Fibroblast of villous mesenchyme (primary cell): ENCODE data around the gene DDI1. TPM values are rescaled to one million over a fixed set of nuclear protein-coding genes. Genes with fewer than 3 reads are reported as not detected.

Experiments used
- DNase-seq: peaks from one replicate; pipeline ENCODE4 v3.0.0-alpha.2; 2010; ENCODE audit warnings: low read depth
- H3K4me3 ChIP-seq: 2 replicates; pipeline ENCODE4 v1.5.1; 2011; ENCODE audit warnings: low read depth, mild to moderate bottlenecking, low read length
- CTCF ChIP-seq: IDR thresholded peaks from 2 replicates; pipeline ENCODE4 v1.5.1; 2012; ENCODE audit warnings: low read depth, mild to moderate bottlenecking, low read length; ENCODE audit not compliant: insufficient read depth
- total RNA-seq: library from RNA; depleted of rRNA; stranded (reverse); fragments of >200 nt; gene quantifications from 2 replicates; pipeline ENCODE4 v1.2.3, GENCODE V29; 2012

Gene DDI1
- total RNA-seq, 1 donor: under 0.01 TPM

GRCh38 chr11:104075091-104075490, 38.7 kb downstream of the DDI1 start:
- no peak overlapping the region for H3K4me3 ChIP-seq
- DNase-seq: no peak
- no peak for TF ChIP-seq CTCF

DNA sequence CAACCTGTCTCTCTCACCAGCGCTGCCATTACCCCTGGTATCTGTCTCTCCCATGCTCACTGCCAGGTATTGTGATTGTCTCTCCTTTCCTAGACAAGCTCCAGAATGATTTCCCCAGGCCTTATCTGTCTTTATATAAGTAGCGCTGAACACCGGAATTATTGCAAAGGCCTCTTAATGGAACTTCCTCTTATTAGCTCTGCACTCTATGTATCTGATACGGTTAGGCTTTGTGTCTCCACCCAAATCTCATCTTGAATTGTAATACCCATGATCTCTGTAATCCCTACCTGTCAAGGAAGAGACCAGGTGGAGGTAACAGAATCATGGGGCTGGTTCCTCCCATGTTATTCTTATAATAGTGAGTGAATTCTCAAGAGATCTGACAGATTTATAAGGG, 39.3 kb downstream of the DDI1 start:
- DNase-seq: no peak
- no peak for TF ChIP-seq CTCF

DNA sequence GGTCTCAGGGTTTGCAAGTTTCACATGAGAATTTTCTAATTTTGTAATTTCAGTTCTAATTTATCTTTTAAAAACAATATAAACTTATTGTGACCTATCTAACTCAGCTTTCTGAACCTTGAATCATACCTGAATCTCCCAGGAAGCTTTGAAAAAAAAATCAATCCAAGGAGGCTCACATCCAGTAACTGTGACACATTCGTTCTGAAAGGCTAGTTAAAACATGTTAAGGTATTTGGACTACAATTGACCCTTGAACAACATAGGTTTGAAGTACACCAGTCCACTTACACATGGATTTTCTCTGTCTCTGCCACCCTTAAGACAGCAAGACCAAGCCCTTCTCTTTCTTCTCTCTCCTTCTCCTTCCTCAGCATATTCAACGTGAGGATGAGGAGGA, 40.0 kb downstream of the DDI1 start:
- no peak for DNase-seq
- no peak overlapping the region for H3K4me3 ChIP-seq
- no peak for TF ChIP-seq CTCF

More for the DNA sequence above, 39.3 kb downstream of the DDI1 start:
- H3K4me3 ChIP-seq: no peak overlapping the region

DNA sequence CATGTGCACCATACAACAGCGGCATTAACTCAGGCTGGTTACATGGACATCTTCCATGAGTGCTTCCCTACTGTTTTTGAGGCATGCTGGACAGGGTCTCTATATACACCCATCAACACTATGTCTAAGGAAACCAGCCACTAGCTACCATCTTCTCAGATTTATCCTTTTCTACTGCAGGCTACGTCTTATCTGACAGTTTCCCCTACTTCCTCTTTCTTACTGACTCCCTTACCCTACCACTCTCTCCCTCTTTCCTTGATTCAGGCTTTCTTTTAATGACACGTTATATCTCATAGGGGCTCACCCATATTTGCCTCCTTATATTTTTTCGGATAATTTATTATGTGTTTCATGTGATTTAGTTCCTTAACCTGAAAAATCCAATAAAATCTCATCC, 41.8 kb downstream of the DDI1 start:
- no peak for TF ChIP-seq CTCF
- H3K4me3 ChIP-seq: no peak overlapping the region
- no peak for DNase-seq

- no peak for DNase-seq
- TF ChIP-seq CTCF: no peak
- H3K4me3 ChIP-seq: no peak overlapping the region
Observed at GRCh38 chr11:104078995-104079394, 42.6 kb downstream of the DDI1 start.

DNA sequence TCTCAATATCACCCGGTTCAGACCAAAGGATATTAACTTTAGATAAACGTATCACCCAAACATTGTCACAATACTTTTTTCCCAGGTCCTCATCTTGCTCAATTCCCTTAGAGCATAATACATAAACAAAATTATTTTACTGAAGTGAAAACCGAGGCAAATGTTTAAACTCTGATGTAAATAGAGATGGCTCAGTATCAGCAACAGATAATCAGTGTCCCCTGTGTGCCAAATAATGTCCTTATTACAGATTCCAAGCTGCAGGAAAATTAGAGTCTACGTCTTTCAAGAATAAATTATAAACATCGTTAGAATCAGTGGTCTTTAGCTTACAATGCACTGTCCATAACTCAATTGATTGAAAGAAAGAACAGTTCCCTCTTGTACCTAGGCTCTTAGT, 50.2 kb downstream of the DDI1 start:
- DNase-seq: no peak

More for the DNA sequence above, 50.2 kb downstream of the DDI1 start:
- no peak for TF ChIP-seq CTCF
- no peak overlapping the region for H3K4me3 ChIP-seq

Other genes with a start within 250 kb of the DDI1 start
- gene PDGFD, start 127.5 kb downstream of the DDI1 start, total RNA-seq: 4.8 and 6.9 TPM in 2 replicates